ENCODE results near the gene FSTL4.
"Not testable (repeated sequence)": the region's sequence is repeated elsewhere in the genome, so short reads cannot be mapped to it uniquely, and the experiment has no call there.

Gene FSTL4

DNA sequence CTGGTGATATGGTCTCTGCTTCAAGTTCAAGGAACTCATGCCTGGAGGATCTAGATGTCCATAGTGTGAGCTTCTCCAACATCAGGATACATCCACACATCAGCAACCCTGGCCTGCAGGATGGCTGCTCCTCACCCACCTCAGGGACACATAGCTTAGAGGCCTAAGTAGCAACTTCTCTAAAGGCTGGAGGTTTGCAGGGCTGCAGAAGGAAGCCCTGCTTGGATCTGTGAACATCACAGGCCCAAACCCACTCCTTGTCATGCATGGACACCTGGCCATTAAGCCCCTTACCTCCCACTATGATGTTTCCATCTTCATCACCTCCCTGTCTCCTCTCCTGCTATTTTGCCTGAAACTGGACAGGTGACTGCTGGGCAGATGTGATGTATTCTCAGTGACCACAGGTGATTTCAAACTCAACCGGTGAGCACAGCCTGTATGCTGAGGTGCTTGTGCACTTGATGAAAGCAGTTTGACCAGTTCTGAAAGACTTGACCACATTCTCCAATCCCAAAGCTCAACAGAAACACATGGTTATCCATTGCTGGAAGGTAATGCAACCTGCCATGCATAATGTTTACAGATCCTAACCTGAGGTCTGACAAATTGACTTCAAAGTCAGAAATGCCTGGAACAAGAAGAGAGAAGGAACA, 205.2 kb downstream of the FSTL4 start:
- no peak for DNase-seq (ENCODE audit: low read depth in 1 of 2, low spot score in 1 of 2)

DNA sequence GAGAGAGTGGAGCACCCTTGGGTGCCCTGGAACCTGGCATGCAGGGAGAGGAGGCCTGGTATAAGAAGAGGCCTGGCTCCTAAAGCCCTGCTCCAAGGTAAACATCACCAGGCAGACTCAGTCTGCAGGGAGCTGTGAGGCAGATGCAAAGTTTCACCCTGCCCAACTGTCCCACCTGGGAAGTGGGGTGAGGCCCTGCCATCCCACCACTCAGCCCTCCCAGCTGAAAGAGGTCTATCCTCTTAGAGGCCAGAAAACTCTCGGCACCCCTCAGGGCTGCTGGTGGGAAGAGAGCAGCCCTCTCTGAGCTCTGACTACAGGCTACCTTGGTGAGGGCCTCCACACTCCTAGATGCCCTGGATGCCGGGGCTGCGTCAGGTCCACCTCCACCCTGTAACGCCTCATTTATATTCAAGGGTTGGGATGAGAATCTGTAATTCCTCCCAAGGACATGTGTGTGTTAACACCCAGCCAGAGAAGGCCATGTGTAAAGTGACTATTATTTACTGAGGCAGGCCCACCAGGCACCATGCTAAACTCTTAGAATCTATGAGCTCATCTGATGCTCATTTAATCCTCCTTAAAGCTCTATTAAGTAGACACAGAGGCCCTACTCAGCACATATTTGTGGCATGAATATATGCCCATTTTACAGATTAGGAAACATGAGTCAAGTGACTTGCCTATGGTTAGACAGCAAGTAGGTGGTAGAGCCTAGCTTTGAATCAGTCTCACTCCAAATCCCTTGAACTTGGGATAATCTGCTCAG, 205.9 kb downstream of the FSTL4 start:
- no peak for DNase-seq (ENCODE audit: low read depth in 1 of 2, low spot score in 1 of 2)

- no peak for DNase-seq (ENCODE audit: low read depth in 1 of 2, low spot score in 1 of 2)
These were observed 206.9 kb downstream of the FSTL4 start for GRCh38 chr5:133405275-133406034.

DNA sequence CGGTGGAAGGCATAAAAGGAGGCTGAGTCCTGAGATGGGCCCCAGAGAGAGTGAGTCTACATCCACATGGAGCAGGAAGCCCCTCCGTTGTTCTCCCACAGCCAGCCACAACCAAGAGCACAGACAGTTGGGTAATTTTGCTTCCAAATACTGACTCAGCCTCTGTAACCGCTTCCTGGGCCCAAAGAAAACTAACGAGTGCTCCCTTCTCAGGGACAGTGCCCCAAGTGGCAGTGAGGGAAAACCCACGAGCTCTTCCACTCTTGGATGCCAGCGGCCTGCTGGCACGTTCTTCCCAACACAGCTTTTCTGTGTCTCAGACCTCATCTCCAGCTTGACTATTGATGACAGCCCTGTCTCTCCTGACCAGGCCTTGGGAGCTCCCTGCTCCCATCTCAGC, 207.6 kb downstream of the FSTL4 start:
- no peak for DNase-seq (ENCODE audit: low read depth in 1 of 2, low spot score in 1 of 2)

GRCh38 chr5:133403741-133404364, 208.5 kb downstream of the FSTL4 start:
- no peak for DNase-seq (ENCODE audit: low read depth in 1 of 2, low spot score in 1 of 2)

- DNase-seq (ENCODE audit: low read depth in 1 of 2, low spot score in 1 of 2), result no peak
These were observed 209.6 kb downstream of the FSTL4 start for GRCh38 chr5:133402775-133403174.

DNA sequence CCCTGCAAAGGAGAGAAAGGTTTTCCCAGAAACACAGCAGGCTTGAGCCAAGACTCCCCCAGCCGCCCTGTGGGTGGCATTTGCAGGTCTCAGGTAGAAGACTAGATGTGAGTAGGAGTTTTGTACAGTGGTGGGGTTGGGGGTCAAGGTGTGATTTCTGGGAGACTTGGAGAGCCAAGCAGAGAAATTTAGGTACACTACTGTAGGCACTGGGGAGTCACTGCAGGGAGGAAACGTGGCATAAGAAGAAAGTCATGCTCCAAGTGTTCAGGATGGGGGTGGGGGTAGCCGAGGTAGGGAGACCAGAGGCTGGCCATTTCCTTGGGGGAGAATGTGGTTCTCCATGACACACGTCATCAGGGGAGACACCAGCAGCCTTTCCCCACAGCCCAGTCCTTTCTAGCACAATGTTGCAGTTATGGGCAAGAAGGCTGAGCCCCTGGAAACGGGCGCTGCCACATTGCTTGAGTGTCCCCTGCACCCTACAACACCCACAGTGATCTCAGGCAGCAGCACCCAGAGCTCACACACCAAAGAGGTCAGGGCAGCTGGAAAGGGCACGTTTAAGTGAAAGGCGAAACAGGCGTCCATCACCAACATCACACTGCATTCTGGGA, 210.5 kb downstream of the FSTL4 start:
- DNase-seq (ENCODE audit: low read depth in 1 of 2, low spot score in 1 of 2), result no peak

- no peak for DNase-seq (ENCODE audit: low read depth in 1 of 2, low spot score in 1 of 2)
These were observed 211.4 kb downstream of the FSTL4 start for GRCh38 chr5:133400831-133401351.

- DNase-seq (ENCODE audit: low read depth in 1 of 2, low spot score in 1 of 2), result no peak
These were observed 212.2 kb downstream of the FSTL4 start for GRCh38 chr5:133400120-133400519.

GRCh38 chr5:133399247-133399891, 213.0 kb downstream of the FSTL4 start:
- DNase-seq (ENCODE audit: low read depth in 1 of 2, low spot score in 1 of 2), result no peak

- no peak for DNase-seq (ENCODE audit: low read depth in 1 of 2, low spot score in 1 of 2)
These were observed 213.7 kb downstream of the FSTL4 start for GRCh38 chr5:133398646-133399101.

DNA sequence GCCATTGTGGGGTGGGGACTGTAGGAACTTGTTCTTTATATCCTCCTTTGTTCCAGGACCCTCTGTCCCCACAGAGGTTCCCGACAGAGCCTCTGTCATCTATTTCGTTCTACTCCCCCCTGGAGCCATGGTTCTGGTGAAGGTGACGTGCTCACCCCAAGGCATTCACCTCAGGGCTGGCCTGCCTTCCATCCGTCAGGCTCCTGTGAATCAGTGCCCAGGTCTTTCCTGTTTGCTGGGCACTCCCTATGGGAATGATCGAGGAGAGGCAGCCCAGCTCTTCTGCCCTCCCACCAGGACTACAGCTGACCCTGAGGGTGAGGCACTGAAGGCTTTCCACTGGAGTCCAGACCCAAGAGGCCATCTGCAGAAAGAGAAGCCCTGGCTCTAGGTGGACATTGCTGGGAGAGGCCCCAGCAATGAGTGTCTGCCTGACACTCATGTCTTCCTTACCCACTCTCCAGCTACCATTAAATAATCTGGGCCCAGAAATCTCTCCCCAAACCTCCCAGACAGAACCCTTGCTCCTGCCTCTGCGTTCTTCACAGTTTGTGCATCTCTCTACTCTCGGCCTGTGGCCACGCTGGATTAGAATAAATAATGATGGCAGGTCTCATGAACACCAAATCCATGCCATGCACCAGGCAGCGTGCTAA, 214.2 kb downstream of the FSTL4 start:
- no peak for DNase-seq (ENCODE audit: low read depth in 1 of 2, low spot score in 1 of 2)

DNA sequence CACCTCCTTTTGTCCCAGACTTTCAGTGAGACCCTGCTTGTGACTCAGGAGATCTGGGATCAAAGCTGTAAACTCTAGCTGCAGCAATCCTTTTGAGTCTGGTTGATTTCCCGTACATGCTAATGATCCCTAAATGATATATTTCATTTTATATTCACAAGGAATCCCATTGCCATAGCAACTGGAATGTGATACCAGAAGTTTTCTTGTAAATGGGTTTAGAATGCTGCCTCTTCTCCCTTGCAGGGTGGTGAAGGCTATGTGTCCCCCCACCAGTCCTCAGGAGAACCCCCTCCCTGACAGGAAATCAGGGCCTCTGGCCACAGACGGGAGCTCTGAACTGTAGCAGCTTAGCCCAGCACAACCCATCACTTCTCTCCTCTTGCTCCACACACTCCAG, 215.0 kb downstream of the FSTL4 start:
- DNase-seq (ENCODE audit: low read depth in 1 of 2, low spot score in 1 of 2), result no peak

DNA sequence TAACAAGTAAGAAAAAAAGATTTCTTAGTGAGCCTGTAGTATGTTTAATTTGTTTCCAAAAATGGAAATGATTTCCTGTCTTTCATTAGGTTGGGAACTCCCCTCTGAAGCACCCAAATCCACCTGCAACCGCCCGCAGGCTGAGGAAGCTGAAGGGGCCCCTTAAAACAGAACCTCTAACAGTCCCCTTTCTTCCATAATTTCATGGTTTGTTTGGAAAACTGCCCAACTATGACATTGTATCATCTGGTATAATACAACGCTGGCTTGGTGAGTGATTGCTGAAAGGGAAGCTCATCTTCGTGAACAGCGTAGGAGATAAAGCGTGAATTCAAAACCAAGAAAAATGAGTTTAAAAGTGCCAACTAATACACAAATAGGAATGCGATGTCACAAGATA, 215.5 kb downstream of the FSTL4 start:
- no peak for DNase-seq (ENCODE audit: low read depth in 1 of 2, low spot score in 1 of 2)

GRCh38 chr5:133396187-133396741, 216.1 kb downstream of the FSTL4 start:
- no peak for DNase-seq (ENCODE audit: low read depth in 1 of 2, low spot score in 1 of 2)

DNA sequence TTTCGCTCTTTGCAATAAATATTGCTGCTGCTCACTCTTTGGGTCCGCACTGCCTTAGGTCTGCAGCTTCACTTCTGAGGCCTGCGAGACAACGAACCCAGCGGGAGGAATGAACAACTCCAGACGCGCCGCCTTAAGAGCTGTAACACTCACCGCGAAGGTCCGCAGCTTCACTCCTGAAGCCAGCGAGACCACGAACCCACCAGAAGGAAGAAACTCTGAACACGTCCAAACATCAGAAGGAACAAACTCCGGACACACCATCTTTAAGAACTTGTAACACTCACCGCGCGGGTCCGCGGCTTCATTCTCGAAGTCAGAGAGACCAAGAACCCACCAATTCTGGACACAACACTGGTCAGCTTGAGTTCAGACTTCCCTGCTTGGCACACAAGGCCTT, 217.1 kb downstream of the FSTL4 start:
- not testable (repeated sequence) for DNase-seq (ENCODE audit: low read depth in 1 of 2, low spot score in 1 of 2)

- not testable (repeated sequence) for DNase-seq (ENCODE audit: low read depth in 1 of 2, low spot score in 1 of 2)
These were observed 217.9 kb downstream of the FSTL4 start for GRCh38 chr5:133394477-133394817.

DNA sequence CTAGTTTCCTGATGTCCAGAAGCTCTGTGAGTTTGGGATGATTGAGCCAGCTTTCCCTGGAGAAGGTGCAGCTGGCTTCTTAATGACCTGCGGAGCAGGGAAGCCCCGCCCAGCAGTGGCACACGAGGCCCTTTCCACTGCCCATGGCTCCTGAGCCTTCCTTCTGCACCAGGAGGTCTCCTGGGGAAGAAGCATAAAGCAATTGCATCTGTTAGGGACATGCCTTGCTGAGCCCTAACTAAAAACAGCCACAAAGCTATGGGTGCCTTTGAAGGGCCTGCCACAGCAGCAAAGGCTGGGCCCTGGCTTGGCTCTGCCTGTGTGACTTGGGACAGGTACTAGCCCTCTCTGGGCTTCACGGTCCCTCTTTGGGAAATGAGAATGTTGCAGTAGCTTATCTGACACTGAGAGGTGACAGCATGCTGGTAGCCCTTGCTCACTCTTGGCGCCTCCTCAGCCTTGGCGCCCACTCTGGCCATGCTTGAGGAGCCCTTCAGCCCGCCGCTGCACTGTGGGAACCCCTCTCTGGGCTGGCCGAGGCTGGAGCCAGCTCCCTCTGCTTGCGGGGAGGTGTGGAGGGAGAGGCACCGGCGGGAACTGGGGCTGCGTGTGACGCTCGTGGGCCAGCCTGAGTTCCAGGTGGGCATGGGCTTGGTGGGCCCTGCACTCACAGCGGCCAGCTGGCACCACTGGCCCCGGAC, 218.4 kb downstream of the FSTL4 start:
- DNase-seq (ENCODE audit: low read depth in 1 of 2, low spot score in 1 of 2), result no peak

GRCh38 chr5:133392448-133392847, 219.9 kb downstream of the FSTL4 start:
- DNase-seq (ENCODE audit: low read depth in 1 of 2, low spot score in 1 of 2), result no peak
